GM23338 (cell line): ENCODE results near the gene TPP1. TPM values are rescaled to one million over a fixed set of nuclear protein-coding genes. Genes with fewer than 3 reads are reported as not detected.
A peak's percentile ranks its signal among the peaks of the same experiment; 100 is the strongest.

ENCODE experiments used
- ATAC-seq: fragments of 200-7000 bp; cut with Tn5 transposase; 3 replicates; pipeline ENCODE4 v1.9.1; 2020
- DNase-seq: peaks from one replicate; pipeline ENCODE4 v3.0.0-alpha.2; 2015; ENCODE audit warnings: low spot score
- H2AFZ ChIP-seq: fragments of 200-600 bp; sonication (generic); 2 replicates; pipeline ENCODE4 v1.8.0; 2016; ENCODE audit warnings: antibody characterized with exemption, mild to moderate bottlenecking, moderate library complexity
- H3F3A ChIP-seq: fragments of 200-600 bp; sonication (generic); replicated peaks from 2 replicates; pipeline ENCODE4 v1.8.0; 2017; ENCODE audit warnings: antibody characterized with exemption, mixed run types, low read depth
- H3K27ac ChIP-seq: fragments of 200-600 bp; sonication (generic); 2 replicates; pipeline ENCODE4 v1.6.1; 2016; ENCODE audit warnings: low read depth
- H3K27me3 ChIP-seq: fragments of 200-600 bp; sonication (generic); 2 replicates; pipeline ENCODE4 v1.8.0; 2016; ENCODE audit warnings: mild to moderate bottlenecking, mixed run types, moderate library complexity; ENCODE audit not compliant: insufficient read depth
- H3K36me3 ChIP-seq: fragments of 200-600 bp; sonication (generic); 2 replicates; pipeline ENCODE4 v1.8.0; 2016; ENCODE audit warnings: mild to moderate bottlenecking; ENCODE audit not compliant: insufficient read depth
- H3K4me1 ChIP-seq: fragments of 200-600 bp; sonication (generic); 2 replicates; pipeline ENCODE4 v1.8.0; 2016; ENCODE audit warnings: mild to moderate bottlenecking, moderate library complexity; ENCODE audit not compliant: insufficient read depth
- H3K4me2 ChIP-seq: fragments of 200-600 bp; sonication (generic); 2 replicates; pipeline ENCODE4 v1.7.1; 2017; ENCODE audit warnings: mixed run types
- H3K4me3 ChIP-seq: fragments of 200-600 bp; sonication (generic); 2 replicates; pipeline ENCODE4 v1.6.1; 2016; ENCODE audit warnings: mixed run types
- H3K79me2 ChIP-seq: fragments of 200-600 bp; sonication (generic); replicated peaks from 2 replicates; pipeline ENCODE4 v1.8.0; 2017; ENCODE audit warnings: mild to moderate bottlenecking; ENCODE audit not compliant: insufficient read depth
- H3K9me2 ChIP-seq: fragments of 200-600 bp; sonication (generic); 2 replicates; pipeline ENCODE4 v1.8.0; 2017; ENCODE audit not compliant: insufficient read depth
- H4K20me1 ChIP-seq: fragments of 200-600 bp; sonication (generic); replicated peaks from 2 replicates; pipeline ENCODE4 v1.8.0; 2017; ENCODE audit warnings: mild to moderate bottlenecking; ENCODE audit not compliant: insufficient read depth
- H3K27ac Mint-ChIP-seq: 2 replicates; pipeline ENCODE4 v1.8.0; 2020; ENCODE audit warnings: inconsistent platforms, mild to moderate bottlenecking, moderate library complexity, mixed read lengths
- H3K27me3 Mint-ChIP-seq: 3 replicates; pipeline ENCODE4 v1.8.0; 2022; ENCODE audit warnings: low read depth, mild to moderate bottlenecking, moderate library complexity, mixed read lengths, inconsistent platforms; ENCODE audit not compliant: insufficient read depth, poor library complexity
- H3K36me3 Mint-ChIP-seq: 3 replicates; pipeline ENCODE4 v1.8.0; 2021; ENCODE audit warnings: low read depth, mild to moderate bottlenecking, inconsistent platforms, moderate library complexity, mixed read lengths
- H3K4me1 Mint-ChIP-seq: 3 replicates; pipeline ENCODE4 v1.8.0; 2020; ENCODE audit warnings: mild to moderate bottlenecking, inconsistent platforms, mixed read lengths
- H3K4me3 Mint-ChIP-seq: 3 replicates; pipeline ENCODE4 v1.8.0; 2021; ENCODE audit warnings: moderate library complexity, mild to moderate bottlenecking, inconsistent platforms, mixed read lengths
- H3K9me3 Mint-ChIP-seq: 3 replicates; pipeline ENCODE4 v1.8.0; 2020; ENCODE audit warnings: moderate library complexity, mild to moderate bottlenecking, inconsistent platforms, mixed read lengths
- CREB1 ChIP-seq: fragments of 250-450 bp; sonication (Bioruptor Pico); IDR thresholded peaks from 2 replicates; pipeline ENCODE4 v1.5.0; 2020; ENCODE audit warnings: low read depth, mild to moderate bottlenecking, moderate library complexity
- EZH2 ChIP-seq: fragments of 200-600 bp; sonication (generic); IDR thresholded peaks from one replicate; pipeline ENCODE4 v1.8.0; 2017; ENCODE audit warnings: antibody characterized with exemption, mild to moderate bottlenecking, low read depth; ENCODE audit not compliant: unreplicated experiment
- EZH2phosphoT487 ChIP-seq: fragments of 200-600 bp; sonication (generic); IDR thresholded peaks from one replicate; pipeline ENCODE4 v1.8.1; 2018; ENCODE audit warnings: antibody characterized with exemption; ENCODE audit not compliant: unreplicated experiment
- JUNB ChIP-seq: IDR thresholded peaks from one replicate; pipeline ENCODE4 v1.6.1; 2016; ENCODE audit warnings: antibody characterized with exemption; ENCODE audit not compliant: unreplicated experiment
- POLR2AphosphoS5 ChIP-seq: IDR thresholded peaks from 2 replicates; pipeline ENCODE4 v1.6.1; 2016; ENCODE audit warnings: antibody characterized with exemption, low read depth
- STAT1 ChIP-seq: IDR thresholded peaks from one replicate; pipeline ENCODE4 v1.6.1; 2016; ENCODE audit warnings: antibody characterized with exemption; ENCODE audit not compliant: unreplicated experiment
- ZNF114 ChIP-seq: fragments of 250-450 bp; sonication (Bioruptor Pico); IDR thresholded peaks from 2 replicates; pipeline ENCODE4 v1.5.0; 2020; ENCODE audit warnings: mild to moderate bottlenecking, moderate library complexity
- long read RNA-seq: library from polyadenylated mRNA; unstranded; transcript quantifications from one replicate; pipeline ENCODE4 v2.0.0, GENCODE V29; 2020; ENCODE audit not compliant: unreplicated experiment
- polyA plus RNA-seq: library from polyadenylated mRNA; unstranded; fragments of >200 nt; fragmentation: Nextera tagmentation; extraction: Ambion mirVana; gene quantifications from 2 replicates; pipeline ENCODE4 v1.2.1, GENCODE V29; 2016
- total RNA-seq: library from RNA; depleted of rRNA; stranded (reverse); fragments of >200 nt; shearing (Covaris generic); gene quantifications from 2 replicates; pipeline ENCODE4 v1.2.3, GENCODE V29; 2014; rRNA removed
- TF ChIP-seq, protein P1 (sequence below), 2 experiments: fragments of 200-600 bp in 1 of 2; sonication (generic) in 1 of 2; conservative IDR thresholded peaks; 2 replicates each; pipeline versions ENCODE4 v1.5.1 to v1.6.1; 2016 to 2017; ENCODE audit warnings: antibody characterized with exemption in 2 of 2, low read depth in 2 of 2, mild to moderate bottlenecking in 2 of 2, moderate library complexity in 1 of 2
- TF ChIP-seq, protein P2 (sequence below): IDR thresholded peaks from 2 replicates; pipeline ENCODE4 v1.6.1; 2016; ENCODE audit warnings: antibody characterized with exemption

TPP1 gene
- total RNA-seq = 49.7 and 73.5 TPM in 2 replicates
- polyA plus RNA-seq = 18.7 and 21.7 TPM in 2 replicates
- long read RNA-seq, partial matches to known transcripts = 1 of 4 reads
- long read RNA-seq, other reads (novel, unspliced or antisense) = 0 of 4 reads

DNA sequence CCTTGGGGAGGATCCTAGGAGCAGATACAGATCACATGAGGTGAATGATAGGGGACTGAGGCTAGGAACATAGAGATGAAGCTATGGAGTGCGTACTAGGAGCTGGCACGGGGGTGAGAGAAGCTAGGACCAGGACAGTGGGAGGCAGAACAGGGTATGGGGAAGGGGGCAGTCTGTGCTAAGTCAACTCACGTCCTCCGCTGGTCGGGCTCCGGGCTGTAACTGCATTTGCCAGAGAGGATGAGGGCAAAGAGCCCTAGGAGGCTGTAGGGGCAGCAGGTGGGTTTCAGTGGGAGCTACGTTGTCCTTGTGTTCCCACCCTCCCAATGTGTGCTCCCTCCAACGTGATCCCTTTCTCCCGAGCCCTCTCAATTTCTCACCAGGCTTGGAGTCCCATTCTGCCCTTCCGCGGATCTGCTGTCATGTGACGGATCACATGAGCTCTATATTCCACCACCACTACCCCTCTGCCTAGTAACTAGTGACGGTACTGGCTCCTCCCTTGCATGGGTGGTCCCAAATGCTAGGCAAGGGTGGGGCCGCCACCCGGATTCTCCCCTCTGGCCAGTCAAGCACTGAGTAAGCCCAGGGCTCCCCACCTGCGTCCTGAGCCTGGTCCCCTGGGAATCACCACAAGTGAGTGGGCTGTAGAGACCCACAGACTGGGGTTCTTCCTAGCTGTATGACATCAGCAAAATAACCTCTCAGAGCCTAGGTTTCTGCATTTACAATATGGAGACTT, at the start of gene TPP1:
TSS of gene TPP1 (minus strand) at position 419 of the 742 bp plus-strand sequence. CDS start at position 397, 22 bp downstream.
- ATAC-seq (peak; percentile 97), DNase-seq (peak; percentile 98)
- H3K36me3 Mint-ChIP-seq = peaks cover 3% of the 10 kb centered on the region; the same call in 1 of the 3 replicates
- peak within 1 kb of the TSS; percentile 97 for H3K4me2 ChIP-seq
- H3K27ac ChIP-seq = no peak within 1 kb of the TSS
- H3F3A ChIP-seq = no peaks in the 10 kb centered on the region
- H3K9me2 ChIP-seq = no peaks in the 10 kb centered on the region
- no peak within 1 kb of the TSS for H3K4me3 Mint-ChIP-seq
- H3K27ac Mint-ChIP-seq = no peak within 1 kb of the TSS
- H3K27me3 ChIP-seq = no peaks in the 10 kb centered on the region
- peaks cover 5% of the 10 kb centered on the region for H3K27me3 Mint-ChIP-seq
- peaks cover 9% of the 10 kb centered on the region for H3K4me1 ChIP-seq
- H2AFZ ChIP-seq = peak within 1 kb of the TSS; percentile 77
- H3K79me2 ChIP-seq = peaks cover 9% of the 10 kb centered on the region; the same call in 1 of the 2 replicates
- no peaks in the 10 kb centered on the region for H4K20me1 ChIP-seq
- peak within 1 kb of the TSS; percentile 57 for H3K4me3 ChIP-seq
- TF ChIP-seq, protein P1, sequence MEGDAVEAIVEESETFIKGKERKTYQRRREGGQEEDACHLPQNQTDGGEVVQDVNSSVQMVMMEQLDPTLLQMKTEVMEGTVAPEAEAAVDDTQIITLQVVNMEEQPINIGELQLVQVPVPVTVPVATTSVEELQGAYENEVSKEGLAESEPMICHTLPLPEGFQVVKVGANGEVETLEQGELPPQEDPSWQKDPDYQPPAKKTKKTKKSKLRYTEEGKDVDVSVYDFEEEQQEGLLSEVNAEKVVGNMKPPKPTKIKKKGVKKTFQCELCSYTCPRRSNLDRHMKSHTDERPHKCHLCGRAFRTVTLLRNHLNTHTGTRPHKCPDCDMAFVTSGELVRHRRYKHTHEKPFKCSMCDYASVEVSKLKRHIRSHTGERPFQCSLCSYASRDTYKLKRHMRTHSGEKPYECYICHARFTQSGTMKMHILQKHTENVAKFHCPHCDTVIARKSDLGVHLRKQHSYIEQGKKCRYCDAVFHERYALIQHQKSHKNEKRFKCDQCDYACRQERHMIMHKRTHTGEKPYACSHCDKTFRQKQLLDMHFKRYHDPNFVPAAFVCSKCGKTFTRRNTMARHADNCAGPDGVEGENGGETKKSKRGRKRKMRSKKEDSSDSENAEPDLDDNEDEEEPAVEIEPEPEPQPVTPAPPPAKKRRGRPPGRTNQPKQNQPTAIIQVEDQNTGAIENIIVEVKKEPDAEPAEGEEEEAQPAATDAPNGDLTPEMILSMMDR (conservative IDR thresholded peaks at IDR 0.05; ENCODE audit: low read depth in 2 of 2) = no peak
- TF ChIP-seq CREB1 (peak; percentile 96), POLR2AphosphoS5 (peak; percentile 77), STAT1 (no peak), JUNB (no peak), EZH2 (no peak)
- H3K36me3 ChIP-seq = no peaks in the 10 kb centered on the region; the same call in 1 of the 2 replicates
- H3K4me1 Mint-ChIP-seq = no peaks in the 10 kb centered on the region
- no peaks in the 10 kb centered on the region for H3K9me3 Mint-ChIP-seq

GRCh38 chr11:6667733-6668374, 48.6 kb upstream of the TPP1 start:
- peaks cover 3% of the 10 kb centered on the region for H3K27me3 Mint-ChIP-seq
- peak; percentile 77 for DNase-seq

More at GRCh38 chr11:6667733-6668374, 48.6 kb upstream of the TPP1 start:
- Histone ChIP-seq H3K4me2 (no peak overlapping the region), H4K20me1 (no peaks in the 10 kb centered on the region), H3K27me3 (no peaks in the 10 kb centered on the region), H3K79me2 (no peaks in the 10 kb centered on the region), H2AFZ (peak overlapping the region; percentile 67; the same call in 1 of the 2 replicates), H3K9me2 (no peaks in the 10 kb centered on the region; the same call in 1 of the 2 replicates), H3K27ac (no peak overlapping the region), H3K4me3 (no peak overlapping the region), H3K36me3 (no peaks in the 10 kb centered on the region), H3F3A (no peaks in the 10 kb centered on the region), H3K4me1 (no peaks in the 10 kb centered on the region)
- H3K4me1 Mint-ChIP-seq = no peaks in the 10 kb centered on the region
- peak; percentile 92 for ATAC-seq
- H3K9me3 Mint-ChIP-seq = no peaks in the 10 kb centered on the region
- H3K36me3 Mint-ChIP-seq = no peaks in the 10 kb centered on the region
- no peak overlapping the region for H3K4me3 Mint-ChIP-seq
- TF ChIP-seq EZH2phosphoT487 (no peak), CREB1 (no peak), ZNF114 (CRISPR knock-in tag) (no peak)
- TF ChIP-seq, protein P2, sequence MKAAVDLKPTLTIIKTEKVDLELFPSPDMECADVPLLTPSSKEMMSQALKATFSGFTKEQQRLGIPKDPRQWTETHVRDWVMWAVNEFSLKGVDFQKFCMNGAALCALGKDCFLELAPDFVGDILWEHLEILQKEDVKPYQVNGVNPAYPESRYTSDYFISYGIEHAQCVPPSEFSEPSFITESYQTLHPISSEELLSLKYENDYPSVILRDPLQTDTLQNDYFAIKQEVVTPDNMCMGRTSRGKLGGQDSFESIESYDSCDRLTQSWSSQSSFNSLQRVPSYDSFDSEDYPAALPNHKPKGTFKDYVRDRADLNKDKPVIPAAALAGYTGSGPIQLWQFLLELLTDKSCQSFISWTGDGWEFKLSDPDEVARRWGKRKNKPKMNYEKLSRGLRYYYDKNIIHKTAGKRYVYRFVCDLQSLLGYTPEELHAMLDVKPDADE = no peak
- TF ChIP-seq, protein P1 (conservative IDR thresholded peaks at IDR 0.05; ENCODE audit: low read depth in 2 of 2) = peak; percentile 54 to 77
- no peak overlapping the region for H3K27ac Mint-ChIP-seq
